Ascending aorta (tissue), 2 donors: ENCODE data around the gene MYO1B. TPM values are rescaled to one million over a fixed set of nuclear protein-coding genes. Genes with fewer than 3 reads are reported as not detected.

Source experiments
- DNase-seq, 2 donors: peaks; one replicate each; pipeline ENCODE4 v3.0.0-alpha.2; 2019; ENCODE audit warnings: low spot score in 2 of 2
- H3K27ac ChIP-seq, 2 donors: fragments of 200-600 bp; sonication (generic); one replicate each; pipeline ENCODE4 v1.5.1; 2016 to 2017; ENCODE audit warnings: mild to moderate bottlenecking in 1 of 2
- H3K27me3 ChIP-seq: fragments of 200-600 bp; sonication (generic); one replicate; pipeline ENCODE4 v1.5.1; 2017
- H3K36me3 ChIP-seq, 2 donors: fragments of 200-600 bp; sonication (generic); one replicate each; pipeline ENCODE4 v1.5.1; 2016
- H3K4me1 ChIP-seq, 2 donors: fragments of 200-600 bp; sonication (generic); one replicate each; pipeline ENCODE4 v1.5.1; 2016 to 2017; ENCODE audit warnings: mild to moderate bottlenecking in 1 of 2
- H3K4me3 ChIP-seq, 2 donors: fragments of 200-600 bp; sonication (generic); one replicate each; pipeline ENCODE4 v1.5.1; 2016 to 2017; ENCODE audit warnings: mild to moderate bottlenecking in 1 of 2
- H3K9me3 ChIP-seq, 2 donors: fragments of 200-600 bp; sonication (generic); one replicate each; pipeline ENCODE4 v1.5.1; 2016
- intact Hi-C: fragments of 100-400 bp; cut with DNase I; formaldehyde crosslinking; loops from one replicate; pipeline ENCODE4 v1.15.1; 2023
- total RNA-seq: library from RNA; depleted of rRNA; stranded (reverse); fragments of >200 nt; gene quantifications from one replicate; pipeline ENCODE4 v1.1.0, GENCODE V29; 2016
- TF ChIP-seq, protein P1 (sequence below), 3 experiments: fragments of 200-600 bp in 2 of 3; fragments of 450-650 bp in 1 of 3; sonication (generic) in 2 of 3; IDR thresholded peaks; one replicate each; pipeline ENCODE4 v1.5.1; 2016 to 2019; ENCODE audit warnings: antibody characterized with exemption in 3 of 3, mild to moderate bottlenecking in 1 of 3, moderate library complexity in 1 of 3

Gene MYO1B
- total RNA-seq, 1 donor from 2014 or later = 27.4 TPM

DNA sequence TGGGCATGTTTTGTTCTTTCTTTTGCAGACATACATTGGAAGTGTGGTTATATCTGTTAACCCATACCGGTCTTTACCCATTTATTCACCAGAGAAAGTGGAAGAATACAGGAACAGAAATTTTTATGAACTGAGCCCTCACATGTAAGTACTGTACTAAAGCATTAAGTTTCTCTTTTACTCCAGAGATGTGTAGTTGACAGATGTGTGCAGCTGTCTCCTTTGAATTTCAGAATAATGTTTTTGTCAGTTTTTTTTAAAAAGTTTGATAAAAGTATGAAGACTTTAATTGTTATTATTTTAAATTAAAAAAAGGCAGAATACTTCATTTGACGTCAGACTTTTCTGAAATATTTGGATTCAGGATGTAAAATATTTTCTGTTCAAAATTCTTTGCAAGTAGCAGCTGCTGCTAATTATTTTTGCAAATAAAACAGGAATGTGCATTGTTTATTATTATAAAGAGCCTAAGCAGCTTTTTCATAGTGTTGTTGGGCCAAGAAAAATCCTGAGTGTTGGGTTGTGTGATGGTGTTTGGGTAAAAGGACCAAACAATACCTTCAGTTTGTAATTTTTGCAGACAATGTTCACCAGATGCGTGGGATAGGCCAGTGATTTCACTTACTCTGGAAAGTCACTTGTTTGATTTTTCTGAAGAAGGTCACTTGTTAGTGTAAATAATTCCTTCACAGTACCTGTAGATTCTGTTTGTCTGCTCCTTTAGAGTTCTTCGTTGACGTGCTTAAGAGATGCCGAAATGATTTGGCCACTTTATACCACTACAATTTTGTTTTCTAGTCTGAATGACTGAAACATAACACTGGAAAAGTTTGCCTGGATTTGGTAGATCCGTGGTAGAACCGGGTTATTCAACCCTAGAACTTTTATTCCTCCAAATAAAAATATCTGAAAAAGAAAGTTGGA is 51.1 kb downstream of the MYO1B start:
- intact Hi-C loops = loop anchor here (5.0 kb wide), 1 partner anchor 49 kb away; the partner anchor contains the start of gene MYO1B
- TF ChIP-seq, protein P1, sequence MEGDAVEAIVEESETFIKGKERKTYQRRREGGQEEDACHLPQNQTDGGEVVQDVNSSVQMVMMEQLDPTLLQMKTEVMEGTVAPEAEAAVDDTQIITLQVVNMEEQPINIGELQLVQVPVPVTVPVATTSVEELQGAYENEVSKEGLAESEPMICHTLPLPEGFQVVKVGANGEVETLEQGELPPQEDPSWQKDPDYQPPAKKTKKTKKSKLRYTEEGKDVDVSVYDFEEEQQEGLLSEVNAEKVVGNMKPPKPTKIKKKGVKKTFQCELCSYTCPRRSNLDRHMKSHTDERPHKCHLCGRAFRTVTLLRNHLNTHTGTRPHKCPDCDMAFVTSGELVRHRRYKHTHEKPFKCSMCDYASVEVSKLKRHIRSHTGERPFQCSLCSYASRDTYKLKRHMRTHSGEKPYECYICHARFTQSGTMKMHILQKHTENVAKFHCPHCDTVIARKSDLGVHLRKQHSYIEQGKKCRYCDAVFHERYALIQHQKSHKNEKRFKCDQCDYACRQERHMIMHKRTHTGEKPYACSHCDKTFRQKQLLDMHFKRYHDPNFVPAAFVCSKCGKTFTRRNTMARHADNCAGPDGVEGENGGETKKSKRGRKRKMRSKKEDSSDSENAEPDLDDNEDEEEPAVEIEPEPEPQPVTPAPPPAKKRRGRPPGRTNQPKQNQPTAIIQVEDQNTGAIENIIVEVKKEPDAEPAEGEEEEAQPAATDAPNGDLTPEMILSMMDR (IDR thresholded peaks at IDR 0.05) = no peak
- H3K27ac ChIP-seq = peak overlapping the region in 1 of 2 donors; percentile 12

GRCh38 chr2:191297033-191297432 is 51.8 kb downstream of the MYO1B start:
- Histone ChIP-seq H3K27ac (peak overlapping the region in 1 of 2 donors; percentile 12), H3K4me3 (no peak overlapping the region), H3K27me3 (no peaks in the 10 kb centered on the region), H3K36me3 (no peaks in the 10 kb centered on the region), H3K4me1 (peaks cover 3 to 23% of the 10 kb centered on the region in 2 donors), H3K9me3 (no peaks in the 10 kb centered on the region)
- DNase-seq = no peak
- intact Hi-C loops = loop anchor here (5.0 kb wide), 1 partner anchor 50 kb away; the partner anchor contains the start of gene MYO1B
- TF ChIP-seq, protein P1 (IDR thresholded peaks at IDR 0.05) = no peak

More for the DNA sequence above, 51.1 kb downstream of the MYO1B start:
- Histone ChIP-seq H3K4me1 (peaks cover 3 to 28% of the 10 kb centered on the region in 2 donors), H3K9me3 (no peaks in the 10 kb centered on the region), H3K4me3 (no peak overlapping the region), H3K27me3 (no peaks in the 10 kb centered on the region), H3K36me3 (no peaks in the 10 kb centered on the region)
- no peak for DNase-seq

GRCh38 chr2:191298306-191298705 is 53.1 kb downstream of the MYO1B start:
- TF ChIP-seq, protein P1 (IDR thresholded peaks at IDR 0.05) = no peak
- H3K4me1 ChIP-seq = peaks cover 3 to 22% of the 10 kb centered on the region in 2 donors
- H3K36me3 ChIP-seq = no peaks in the 10 kb centered on the region
- H3K27ac ChIP-seq = peak overlapping the region in 1 of 2 donors; percentile 52
- no peaks in the 10 kb centered on the region for H3K27me3 ChIP-seq
- H3K9me3 ChIP-seq = no peaks in the 10 kb centered on the region
- intact Hi-C loops = loop anchor here (5.0 kb wide), 1 partner anchor 51 kb away; the partner anchor contains the start of gene MYO1B
- H3K4me3 ChIP-seq = no peak overlapping the region
- DNase-seq = no peak

- H3K36me3 ChIP-seq = no peaks in the 10 kb centered on the region
- H3K4me3 ChIP-seq = no peak overlapping the region
- TF ChIP-seq, protein P1 (IDR thresholded peaks at IDR 0.05) = peak in 1 of 3 experiments; percentile 23
- H3K4me1 ChIP-seq = peaks cover 3 to 22% of the 10 kb centered on the region in 2 donors
- H3K9me3 ChIP-seq = no peaks in the 10 kb centered on the region
- intact Hi-C loops = loop anchor here (5.0 kb wide), 1 partner anchor 52 kb away; the partner anchor contains the start of gene MYO1B
- H3K27me3 ChIP-seq = no peaks in the 10 kb centered on the region
- H3K27ac ChIP-seq = peak overlapping the region in 1 of 2 donors; percentile 52
- DNase-seq = no peak
These were observed 53.8 kb downstream of the MYO1B start for GRCh38 chr2:191299010-191299409.

DNA sequence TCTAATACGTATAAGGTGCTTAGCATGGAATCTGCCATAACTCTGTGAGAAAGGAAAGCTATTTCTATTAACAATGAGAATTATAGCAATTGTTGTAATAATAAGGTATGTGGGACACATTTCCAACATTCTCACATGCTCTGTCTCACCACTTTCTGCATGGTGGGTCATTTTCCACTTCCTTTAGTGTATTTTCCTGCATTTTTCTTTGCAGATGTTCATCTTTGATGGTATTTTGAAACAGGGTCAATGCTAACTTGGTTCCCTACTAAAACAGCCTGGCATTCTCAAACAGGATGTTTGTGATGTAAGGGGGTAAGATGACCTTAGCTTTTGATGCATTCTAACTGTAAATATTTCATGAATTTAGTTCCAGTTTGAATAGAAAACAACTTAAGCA is 54.7 kb downstream of the MYO1B start:
- TF ChIP-seq, protein P1 (IDR thresholded peaks at IDR 0.05) = no peak
- H3K9me3 ChIP-seq = no peaks in the 10 kb centered on the region
- H3K4me1 ChIP-seq = peaks cover 3 to 28% of the 10 kb centered on the region in 2 donors
- no peaks in the 10 kb centered on the region for H3K36me3 ChIP-seq
- DNase-seq = no peak
- no peak overlapping the region for H3K4me3 ChIP-seq
- no peaks in the 10 kb centered on the region for H3K27me3 ChIP-seq
- intact Hi-C loops = loop anchor here (5.0 kb wide), 2 partner anchors 53 to 202 kb away; partner anchors contain the start of gene MYO1B
- H3K27ac ChIP-seq = no peak overlapping the region
